HEK293T (cell line): ENCODE results near the gene ZFYVE26.

Experiments used
- CTCF ChIA-PET: fragments of 350-600 bp; formaldehyde crosslinking; extraction: SDS; loops from one replicate; lab custom pipeline; 2021; ENCODE audit warnings: antibody characterized with exemption, inconsistent platforms; lab: Yijun Ruan, JAX
- POLR2A ChIA-PET: fragments of 350-600 bp; formaldehyde crosslinking; extraction: SDS; loops from one replicate; lab custom pipeline; 2020; ENCODE audit warnings: antibody characterized with exemption, inconsistent platforms; lab: Yijun Ruan, JAX
- DNase-seq: peaks from one replicate; pipeline ENCODE4 v3.0.0; 2012; ENCODE audit warnings: mixed read lengths; ENCODE audit errors: extremely low spot score
- ARNT ChIP-seq: fragments of 450-650 bp; IDR thresholded peaks from 2 replicates; pipeline ENCODE4 v1.6.1; 2017; ENCODE audit warnings: mild to moderate bottlenecking
- BHLHE40 ChIP-seq: fragments of 450-650 bp; IDR thresholded peaks from 2 replicates; pipeline ENCODE4 v1.6.1; 2016; ENCODE audit warnings: mild to moderate bottlenecking, moderate library complexity, borderline replicate concordance
- CTBP1 ChIP-seq: fragments of 450-650 bp; IDR thresholded peaks from 2 replicates; pipeline ENCODE4 v1.6.1; 2016; ENCODE audit warnings: borderline replicate concordance
- ELF4 ChIP-seq: fragments of 450-650 bp; IDR thresholded peaks from 2 replicates; pipeline ENCODE4 v1.6.1; 2017; ENCODE audit warnings: antibody characterized with exemption
- FOXA1 ChIP-seq: fragments of 450-650 bp; IDR thresholded peaks from 2 replicates; pipeline ENCODE4 v1.6.1; 2016; ENCODE audit warnings: mild to moderate bottlenecking
- FOXK2 ChIP-seq: fragments of 450-650 bp; IDR thresholded peaks from 2 replicates; pipeline ENCODE4 v1.6.1; 2016; ENCODE audit warnings: mild to moderate bottlenecking
- FOXM1 ChIP-seq: fragments of 450-650 bp; IDR thresholded peaks from 2 replicates; pipeline ENCODE4 v1.6.1; 2017; ENCODE audit warnings: mild to moderate bottlenecking, borderline replicate concordance
- HDGF ChIP-seq: fragments of 450-650 bp; IDR thresholded peaks from 2 replicates; pipeline ENCODE4 v1.6.1; 2017; ENCODE audit warnings: antibody characterized with exemption, borderline replicate concordance
- L3MBTL2 ChIP-seq: fragments of 450-650 bp; conservative IDR thresholded peaks from 2 replicates; pipeline ENCODE4 v1.6.1; 2016; ENCODE audit warnings: mild to moderate bottlenecking
- LEF1 ChIP-seq: fragments of 450-650 bp; IDR thresholded peaks from 2 replicates; pipeline ENCODE4 v1.6.1; 2017; ENCODE audit warnings: mild to moderate bottlenecking, borderline replicate concordance
- NFRKB ChIP-seq: fragments of 450-650 bp; IDR thresholded peaks from 2 replicates; pipeline ENCODE4 v1.6.1; 2016; ENCODE audit warnings: mild to moderate bottlenecking, moderate library complexity
- SP1 ChIP-seq: fragments of 450-650 bp; IDR thresholded peaks from 2 replicates; pipeline ENCODE4 v1.6.1; 2017
- SUZ12 ChIP-seq: fragments of 450-650 bp; IDR thresholded peaks from 2 replicates; pipeline ENCODE4 v1.6.1; 2016; ENCODE audit warnings: mild to moderate bottlenecking
- TARDBP ChIP-seq: fragments of 450-650 bp; IDR thresholded peaks from 2 replicates; pipeline ENCODE4 v1.6.1; 2016
- ZNF384 ChIP-seq: fragments of 450-650 bp; IDR thresholded peaks from 2 replicates; pipeline ENCODE4 v1.6.1; 2016
- TF ChIP-seq, protein P1 (sequence below): fragments of 450-650 bp; IDR thresholded peaks from 2 replicates; pipeline ENCODE4 v1.6.1; 2016

Gene ZFYVE26

GRCh38 chr14:67776653-67777322 lies 39.6 kb downstream of the ZFYVE26 start:
- ChIA-PET POLR2A (no interaction called here), CTCF (no interaction called here)
- TF ChIP-seq SP1 = no peak
- no peak for TF ChIP-seq CTBP1
- no peak for TF ChIP-seq TARDBP
- TF ChIP-seq, protein P1, sequence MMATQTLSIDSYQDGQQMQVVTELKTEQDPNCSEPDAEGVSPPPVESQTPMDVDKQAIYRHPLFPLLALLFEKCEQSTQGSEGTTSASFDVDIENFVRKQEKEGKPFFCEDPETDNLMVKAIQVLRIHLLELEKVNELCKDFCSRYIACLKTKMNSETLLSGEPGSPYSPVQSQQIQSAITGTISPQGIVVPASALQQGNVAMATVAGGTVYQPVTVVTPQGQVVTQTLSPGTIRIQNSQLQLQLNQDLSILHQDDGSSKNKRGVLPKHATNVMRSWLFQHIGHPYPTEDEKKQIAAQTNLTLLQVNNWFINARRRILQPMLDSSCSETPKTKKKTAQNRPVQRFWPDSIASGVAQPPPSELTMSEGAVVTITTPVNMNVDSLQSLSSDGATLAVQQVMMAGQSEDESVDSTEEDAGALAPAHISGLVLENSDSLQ = no peak
- TF ChIP-seq ARNT = no peak
- TF ChIP-seq FOXA1 = no peak
- TF ChIP-seq ZNF384 = no peak
- TF ChIP-seq ELF4 = no peak
- TF ChIP-seq FOXK2 = no peak
- no peak for TF ChIP-seq BHLHE40
- TF ChIP-seq L3MBTL2 = no peak
- no peak for TF ChIP-seq LEF1
- no peak for TF ChIP-seq SUZ12
- no peak for TF ChIP-seq FOXM1
- no peak for TF ChIP-seq NFRKB
- no peak for TF ChIP-seq HDGF
- no peak for DNase-seq

- TF ChIP-seq BHLHE40 = no peak
- TF ChIP-seq CTBP1 = no peak
- no peak for TF ChIP-seq LEF1
- no peak for TF ChIP-seq L3MBTL2
- TF ChIP-seq SP1 = no peak
- TF ChIP-seq, protein P1 = no peak
- no peak for TF ChIP-seq FOXK2
- no peak for TF ChIP-seq ELF4
- TF ChIP-seq SUZ12 = no peak
- no peak for TF ChIP-seq TARDBP
- TF ChIP-seq HDGF = no peak
- TF ChIP-seq NFRKB = no peak
- TF ChIP-seq ARNT = no peak
- no peak for TF ChIP-seq FOXA1
- TF ChIP-seq ZNF384 = no peak
- no peak for TF ChIP-seq FOXM1
- ChIA-PET POLR2A (no interaction called here), CTCF (no interaction called here)
Measured at GRCh38 chr14:67773844-67774377, 42.5 kb downstream of the ZFYVE26 start.

DNA sequence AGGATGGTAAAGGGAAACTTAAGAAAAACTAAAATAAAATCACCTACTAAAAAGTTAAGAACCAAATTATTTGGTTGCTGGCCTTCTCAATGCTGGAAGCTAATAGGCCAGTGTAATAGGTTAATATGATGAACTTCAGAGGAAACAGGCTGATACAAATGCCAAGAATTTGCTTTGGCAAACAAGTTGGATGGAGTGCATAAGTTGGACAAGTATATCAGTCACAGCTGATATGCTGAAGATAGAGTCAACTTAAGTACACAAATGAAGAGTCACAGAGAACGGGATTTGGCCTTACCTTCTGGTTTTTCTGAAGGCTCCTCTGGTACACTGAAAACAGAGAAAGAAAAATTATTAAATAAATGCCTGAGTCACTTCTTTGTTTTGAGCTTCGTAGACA lies 48.2 kb downstream of the ZFYVE26 start:
- DNase-seq = no peak
- no peak for TF ChIP-seq ELF4
- TF ChIP-seq CTBP1 = no peak
- no peak for TF ChIP-seq LEF1
- TF ChIP-seq L3MBTL2 = no peak
- TF ChIP-seq SP1 = no peak
- TF ChIP-seq FOXK2 = no peak
- TF ChIP-seq NFRKB = no peak
- no peak for TF ChIP-seq ARNT
- TF ChIP-seq ZNF384 = no peak
- no peak for TF ChIP-seq TARDBP
- no peak for TF ChIP-seq FOXA1
- ChIA-PET CTCF (interaction anchor here (0.6 kb wide), 1 partner anchor 1543 kb away, joined by 3 read pairs; no protein-coding TSS in a partner anchor), POLR2A (no interaction called here)

More at GRCh38 chr14:67773844-67774377, 42.5 kb downstream of the ZFYVE26 start:
- DNase-seq = no peak

DNA sequence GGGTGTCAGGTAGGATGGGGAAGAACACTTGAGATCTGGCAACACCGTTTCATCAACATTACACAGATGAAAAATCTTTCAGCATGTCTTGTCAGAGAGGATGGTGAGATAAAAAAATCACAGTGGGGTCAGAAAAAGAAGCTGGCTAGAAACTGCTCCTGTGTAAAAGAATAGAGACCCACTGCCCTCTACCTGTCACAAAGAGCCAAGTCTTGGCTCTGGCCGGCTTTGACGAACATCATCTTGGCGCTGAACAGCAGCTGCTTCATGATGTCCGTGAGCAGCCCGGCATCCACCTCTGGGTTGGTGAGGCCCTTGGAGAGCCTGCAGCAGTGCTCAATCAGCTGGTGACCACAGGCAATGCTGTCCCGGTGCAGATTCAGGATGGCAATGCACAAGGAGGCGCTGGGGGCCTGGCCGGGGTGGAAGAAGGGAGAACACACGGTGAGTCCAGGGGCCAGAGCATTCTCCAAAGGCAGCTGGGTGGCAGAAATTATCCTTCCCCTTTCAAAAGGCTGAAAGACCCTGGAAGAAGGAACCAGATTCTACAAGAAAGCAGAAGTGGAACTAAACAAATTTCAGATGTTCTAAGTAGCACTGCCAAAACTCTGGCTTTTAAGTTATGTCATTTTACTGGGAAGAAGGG lies 50.2 kb downstream of the ZFYVE26 start:
- TF ChIP-seq BHLHE40 = no peak
- TF ChIP-seq ZNF384 = no peak
- no peak for TF ChIP-seq CTBP1
- no peak for TF ChIP-seq SUZ12
- TF ChIP-seq NFRKB = no peak
- TF ChIP-seq FOXK2 = no peak
- TF ChIP-seq TARDBP = no peak
- TF ChIP-seq FOXM1 = no peak
- no peak for TF ChIP-seq SP1
- TF ChIP-seq HDGF = no peak
- TF ChIP-seq ARNT = no peak
- no peak for TF ChIP-seq L3MBTL2
- no peak for TF ChIP-seq ELF4
- TF ChIP-seq, protein P1 = no peak
- no peak for TF ChIP-seq FOXA1
- no peak for TF ChIP-seq LEF1
- DNase-seq = no peak
- POLR2A ChIA-PET = no interaction called here
- CTCF ChIA-PET = no interaction called here

GRCh38 chr14:67765192-67765834 lies 51.1 kb downstream of the ZFYVE26 start:
- ChIA-PET POLR2A (no interaction called here), CTCF (no interaction called here)
- no peak for DNase-seq
- TF ChIP-seq FOXK2 (no peak), SP1 (no peak), ZNF384 (no peak), TARDBP (no peak), SUZ12 (no peak), L3MBTL2 (no peak), FOXA1 (no peak), CTBP1 (no peak), ARNT (no peak), HDGF (no peak), BHLHE40 (no peak), NFRKB (no peak)
